ENCODE results near the gene PLA2G10. TPM values are rescaled to one million over a fixed set of nuclear protein-coding genes. Genes with fewer than 3 reads are reported as not detected.
A peak's percentile ranks its signal among the peaks of the same experiment; 100 is the strongest.
"Not testable (repeated sequence)": the region's sequence is repeated elsewhere in the genome, so short reads cannot be mapped to it uniquely, and the experiment has no call there.

PLA2G10 gene
- total RNA-seq, 5 donors from 2014 or later (not counting 1 experiment from before 2014, with no cell fraction given) = 0.29 TPM; not detected in 4

DNA sequence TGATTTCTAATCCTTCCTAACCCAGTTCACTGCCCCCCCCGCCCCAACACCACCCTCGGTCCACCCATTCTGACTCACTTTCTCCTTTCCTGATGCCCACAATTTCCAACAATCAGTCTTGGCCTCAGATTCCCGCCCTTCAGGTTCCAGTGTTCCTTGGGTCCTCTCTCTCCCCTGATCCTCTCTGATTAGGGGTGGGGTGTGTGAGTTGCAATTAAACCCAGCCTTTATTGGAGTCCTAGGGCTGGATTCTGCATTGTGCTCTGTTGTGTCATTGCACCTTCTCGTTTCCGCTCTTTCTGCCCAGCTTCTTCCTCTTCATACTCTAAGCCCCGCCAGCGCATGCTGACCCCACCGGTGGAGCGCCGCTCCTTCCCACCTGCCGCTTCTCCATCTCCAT is 8.6 kb upstream of the PLA2G10 start:
- H3K4me3 Mint-ChIP-seq; H3K27ac Mint-ChIP-seq; H3K4me1 ChIP-seq (ENCODE audit: control insufficient read depth in 1 of 2, extremely low read depth in 1 of 2, insufficient read depth in 2 of 2, low read length in 2 of 2); CTCF ChIA-PET; H3K27me3 Mint-ChIP-seq; H3K4me1 Mint-ChIP-seq; H3K27me3 ChIP-seq (replicated peaks in 1 of 2; ENCODE audit: control insufficient read depth in 2 of 2, extremely low read depth in 1 of 2, insufficient read depth in 2 of 2, low read length in 1 of 2); POLR2A ChIA-PET; H3K9me3 Mint-ChIP-seq; H3K36me3 ChIP-seq (ENCODE audit: control insufficient read depth in 2 of 2, extremely low read depth in 1 of 2, insufficient read depth in 1 of 2, low read length in 1 of 2); H3K9me3 ChIP-seq; H3K36me3 Mint-ChIP-seq; H3K27ac ChIP-seq (ENCODE audit: low read length); DNase-seq; H3K4me3 ChIP-seq (ENCODE audit: control insufficient read depth in 1 of 2, extremely low read depth in 1 of 2, low read length in 1 of 2): not testable (repeated sequence)
- peak in 1 of 4 experiments; percentile 1 for ATAC-seq (replicated peaks in 1 of 4)
- WGBS (ENCODE audit: insufficient coverage) = no CpG with 5 or more reads among the region's 11 CpGs

DNA sequence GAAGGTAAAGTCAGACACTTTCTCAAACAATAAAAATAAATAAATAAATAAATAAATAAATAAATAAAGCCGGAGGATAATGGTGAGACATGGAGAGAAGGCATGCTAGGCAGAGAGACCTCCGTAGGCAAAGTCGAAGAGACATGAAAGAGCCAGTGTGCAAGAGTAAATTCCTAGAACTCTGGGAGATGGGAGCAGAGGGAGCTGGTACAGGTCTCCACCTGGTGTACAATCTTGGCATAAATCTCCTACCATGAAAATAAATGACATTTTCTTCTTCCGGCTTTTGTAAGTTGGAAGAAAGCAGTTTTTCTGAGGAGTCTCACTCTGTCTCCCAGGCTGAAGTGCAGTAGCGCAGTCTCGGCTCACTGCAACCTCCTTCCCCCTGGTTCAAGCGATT is 7.8 kb upstream of the PLA2G10 start:
- H3K27me3 ChIP-seq (replicated peaks in 1 of 2; ENCODE audit: control insufficient read depth in 2 of 2, extremely low read depth in 1 of 2, insufficient read depth in 2 of 2, low read length in 1 of 2); H3K4me1 ChIP-seq (ENCODE audit: control insufficient read depth in 1 of 2, extremely low read depth in 1 of 2, insufficient read depth in 2 of 2, low read length in 2 of 2); CTCF ChIA-PET; H3K27me3 Mint-ChIP-seq; H3K36me3 Mint-ChIP-seq; POLR2A ChIA-PET; H3K4me3 ChIP-seq (ENCODE audit: control insufficient read depth in 1 of 2, extremely low read depth in 1 of 2, low read length in 1 of 2); H3K4me3 Mint-ChIP-seq; H3K9me3 ChIP-seq; H3K27ac ChIP-seq (ENCODE audit: low read length); H3K27ac Mint-ChIP-seq; H3K9me3 Mint-ChIP-seq; H3K4me1 Mint-ChIP-seq; DNase-seq; H3K36me3 ChIP-seq (ENCODE audit: control insufficient read depth in 2 of 2, extremely low read depth in 1 of 2, insufficient read depth in 1 of 2, low read length in 1 of 2); ATAC-seq (replicated peaks in 1 of 4): not testable (repeated sequence)
- WGBS (ENCODE audit: insufficient coverage) = no CpG with 5 or more reads among the region's 7 CpGs

DNA sequence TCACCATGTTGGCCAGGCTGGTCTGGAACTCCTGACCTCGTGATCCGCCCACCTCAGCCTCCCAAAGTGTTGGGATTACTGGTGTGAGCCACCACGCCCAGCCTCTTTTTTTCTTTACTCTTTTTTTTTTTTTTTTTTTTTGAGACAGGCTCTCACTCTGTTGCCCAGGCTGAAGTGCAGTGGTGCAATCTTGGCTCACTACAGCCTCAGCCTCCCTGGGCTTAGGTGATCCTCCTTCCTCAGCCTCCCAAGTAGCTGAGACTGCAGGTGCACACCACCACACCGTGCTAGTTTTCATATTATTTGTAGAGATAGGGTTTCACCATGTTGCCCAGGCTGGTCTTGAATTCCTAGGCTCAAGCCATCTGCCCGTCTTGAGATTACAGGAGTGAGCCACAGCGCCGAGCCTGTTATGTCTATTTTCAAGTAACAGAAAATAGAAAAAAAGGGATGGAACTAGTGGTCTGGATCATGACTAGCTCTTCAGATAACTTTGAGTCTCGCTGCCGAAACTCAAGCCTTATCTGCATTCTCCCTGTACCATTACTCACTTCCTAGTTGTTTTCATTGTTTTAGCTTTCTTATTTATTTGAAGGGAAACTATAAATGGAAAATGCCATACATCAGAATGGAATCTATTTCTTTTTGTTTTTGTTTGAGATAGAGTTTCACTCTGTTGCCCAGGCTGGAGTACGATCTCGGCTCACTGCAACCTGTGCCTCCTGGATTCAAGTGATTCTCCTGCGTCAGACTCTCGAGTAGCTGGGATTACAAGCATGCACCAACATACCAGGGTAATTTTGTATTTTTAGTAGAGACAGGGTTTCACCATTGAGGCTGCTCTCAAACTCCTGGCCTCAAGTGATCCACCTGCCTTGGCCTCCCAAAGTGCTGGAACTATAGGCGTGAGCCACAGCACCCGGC is 8.0 kb downstream of the PLA2G10 start:
- H3K9me3 Mint-ChIP-seq; H3K4me1 Mint-ChIP-seq; H3K9me3 ChIP-seq; ATAC-seq (replicated peaks in 1 of 4); DNase-seq; H3K27ac ChIP-seq (ENCODE audit: low read length); H3K36me3 Mint-ChIP-seq; H3K36me3 ChIP-seq (ENCODE audit: control insufficient read depth in 2 of 2, extremely low read depth in 1 of 2, insufficient read depth in 1 of 2, low read length in 1 of 2); H3K27me3 ChIP-seq (replicated peaks in 1 of 2; ENCODE audit: control insufficient read depth in 2 of 2, extremely low read depth in 1 of 2, insufficient read depth in 2 of 2, low read length in 1 of 2); H3K27ac Mint-ChIP-seq; H3K4me3 Mint-ChIP-seq; H3K27me3 Mint-ChIP-seq; POLR2A ChIA-PET; H3K4me1 ChIP-seq (ENCODE audit: control insufficient read depth in 1 of 2, extremely low read depth in 1 of 2, insufficient read depth in 2 of 2, low read length in 2 of 2); H3K4me3 ChIP-seq (ENCODE audit: control insufficient read depth in 1 of 2, extremely low read depth in 1 of 2, low read length in 1 of 2): not testable (repeated sequence)
- CTCF ChIA-PET = interaction anchor here in 1 of 2 donors (0.7 kb wide), 1 partner anchor 12 kb away, joined by 10 read pairs; no protein-coding TSS in a partner anchor
- 75% methylated on average over 4 of the region's 15 CpGs for WGBS (ENCODE audit: insufficient coverage)

DNA sequence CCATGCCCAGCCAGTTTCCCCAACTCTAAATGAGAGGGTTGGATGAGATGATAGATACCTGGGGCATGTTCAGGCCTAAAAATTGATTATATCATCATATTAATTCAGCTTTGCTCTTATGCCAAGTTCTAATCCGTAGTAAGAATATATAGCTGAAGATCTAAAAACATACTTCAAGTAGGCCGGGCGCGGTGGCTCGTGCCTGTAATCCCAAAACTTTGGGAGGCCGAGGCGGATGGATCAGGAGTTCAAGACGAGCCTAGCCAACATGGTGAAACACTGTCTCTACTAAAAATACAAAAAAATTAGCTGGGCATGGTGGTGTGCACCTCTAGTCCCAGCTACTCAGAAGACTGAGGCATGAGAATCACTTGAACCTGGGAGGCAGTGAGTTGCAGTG is 12.0 kb downstream of the PLA2G10 start:
- WGBS (ENCODE audit: insufficient coverage) = no CpG with 5 or more reads among the region's 8 CpGs
- H3K4me1 ChIP-seq (ENCODE audit: control insufficient read depth in 1 of 2, extremely low read depth in 1 of 2, insufficient read depth in 2 of 2, low read length in 2 of 2) = no peaks in the 10 kb centered on the region
- peaks cover 4 to 16% of the 10 kb centered on the region in 2 donors for H3K27me3 Mint-ChIP-seq
- H3K9me3 ChIP-seq = no peaks in the 10 kb centered on the region
- no peak overlapping the region for H3K27ac Mint-ChIP-seq
- peaks cover 0 to 15% of the 10 kb centered on the region in 2 experiments for H3K27me3 ChIP-seq (replicated peaks in 1 of 2; ENCODE audit: control insufficient read depth in 2 of 2, extremely low read depth in 1 of 2, insufficient read depth in 2 of 2, low read length in 1 of 2)
- H3K36me3 ChIP-seq (ENCODE audit: control insufficient read depth in 2 of 2, extremely low read depth in 1 of 2, insufficient read depth in 1 of 2, low read length in 1 of 2) = no peaks in the 10 kb centered on the region
- no peak overlapping the region for H3K4me3 Mint-ChIP-seq
- CTCF ChIA-PET = interaction anchor here in 1 of 2 donors (0.6 kb wide), 1 partner anchor 424 kb away, joined by 3 read pairs; no protein-coding TSS in a partner anchor
- H3K4me3 ChIP-seq (ENCODE audit: control insufficient read depth in 1 of 2, extremely low read depth in 1 of 2, low read length in 1 of 2) = no peak overlapping the region
- POLR2A ChIA-PET = no interaction called here
- no peaks in the 10 kb centered on the region for H3K4me1 Mint-ChIP-seq
- no peaks in the 10 kb centered on the region for H3K9me3 Mint-ChIP-seq
- no peak overlapping the region for H3K27ac ChIP-seq (ENCODE audit: low read length)
- ATAC-seq (replicated peaks in 1 of 4) = no peak
- no peak for DNase-seq
- H3K36me3 Mint-ChIP-seq = no peaks in the 10 kb centered on the region

DNA sequence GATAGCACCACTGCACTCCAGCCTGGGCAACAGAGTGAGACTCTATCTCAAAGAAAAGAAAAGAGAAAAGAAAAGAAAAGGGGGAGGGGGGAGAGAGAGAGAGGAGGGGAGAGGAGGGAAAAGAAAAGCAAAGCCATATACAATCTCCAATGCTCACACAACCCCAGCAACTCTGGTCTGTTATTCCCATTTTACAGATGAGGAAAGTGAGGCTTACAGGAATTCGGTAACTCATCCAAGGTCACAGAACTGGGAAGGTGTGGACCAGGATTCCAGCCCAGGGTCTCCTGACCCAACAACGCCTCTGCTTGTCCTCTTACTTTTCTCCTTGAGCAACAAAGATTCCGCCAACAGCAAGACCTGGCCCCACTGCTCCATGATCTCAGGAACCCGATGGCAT is 13.0 kb downstream of the PLA2G10 start:
- Histone ChIP-seq H3K27me3 (replicated peaks in 1 of 2; ENCODE audit: control insufficient read depth in 2 of 2, extremely low read depth in 1 of 2, insufficient read depth in 2 of 2, low read length in 1 of 2) (peaks cover 0 to 15% of the 10 kb centered on the region in 2 experiments), H3K9me3 (no peaks in the 10 kb centered on the region), H3K4me1 (ENCODE audit: control insufficient read depth in 1 of 2, extremely low read depth in 1 of 2, insufficient read depth in 2 of 2, low read length in 2 of 2) (no peaks in the 10 kb centered on the region), H3K36me3 (ENCODE audit: control insufficient read depth in 2 of 2, extremely low read depth in 1 of 2, insufficient read depth in 1 of 2, low read length in 1 of 2) (no peaks in the 10 kb centered on the region), H3K4me3 (ENCODE audit: control insufficient read depth in 1 of 2, extremely low read depth in 1 of 2, low read length in 1 of 2) (no peak overlapping the region), H3K27ac (ENCODE audit: low read length) (no peak overlapping the region)
- ATAC-seq (replicated peaks in 1 of 4) (no peak), DNase-seq (no peak)
- H3K4me3 Mint-ChIP-seq = no peak overlapping the region
- H3K27ac Mint-ChIP-seq = no peak overlapping the region
- 100% methylated on average over 1 of the region's 4 CpGs for WGBS (ENCODE audit: insufficient coverage)
- H3K4me1 Mint-ChIP-seq = no peaks in the 10 kb centered on the region
- no peaks in the 10 kb centered on the region for H3K9me3 Mint-ChIP-seq
- no peaks in the 10 kb centered on the region for H3K36me3 Mint-ChIP-seq
- H3K27me3 Mint-ChIP-seq = peaks cover 4 to 16% of the 10 kb centered on the region in 2 donors
- ChIA-PET CTCF (no interaction called here), POLR2A (no interaction called here)

DNA sequence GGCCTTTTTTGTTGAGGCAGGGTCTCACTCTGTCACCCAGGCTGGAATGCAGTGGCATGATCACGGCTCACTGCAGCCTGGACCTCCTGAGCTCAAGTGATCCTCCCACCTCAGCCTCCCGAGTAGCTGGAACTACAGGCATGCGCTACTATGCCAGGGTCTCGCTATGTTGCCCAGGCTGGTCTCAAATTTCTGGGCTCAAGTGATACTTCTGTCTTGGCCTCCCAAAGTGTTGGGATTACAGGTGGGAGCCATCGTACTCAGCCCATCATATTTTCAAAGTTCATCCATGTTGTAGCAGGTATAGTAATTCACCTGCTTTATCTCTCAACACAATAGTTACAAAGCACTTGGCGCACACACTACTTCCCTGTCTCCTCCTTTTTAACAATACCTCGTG is 13.7 kb downstream of the PLA2G10 start:
- H3K9me3 Mint-ChIP-seq; H3K36me3 ChIP-seq (ENCODE audit: control insufficient read depth in 2 of 2, extremely low read depth in 1 of 2, insufficient read depth in 1 of 2, low read length in 1 of 2); H3K9me3 ChIP-seq; H3K27ac Mint-ChIP-seq; DNase-seq; CTCF ChIA-PET; H3K4me3 Mint-ChIP-seq; ATAC-seq (replicated peaks in 1 of 4); H3K4me1 ChIP-seq (ENCODE audit: control insufficient read depth in 1 of 2, extremely low read depth in 1 of 2, insufficient read depth in 2 of 2, low read length in 2 of 2); H3K4me1 Mint-ChIP-seq; POLR2A ChIA-PET; H3K4me3 ChIP-seq (ENCODE audit: control insufficient read depth in 1 of 2, extremely low read depth in 1 of 2, low read length in 1 of 2); H3K27ac ChIP-seq (ENCODE audit: low read length); H3K36me3 Mint-ChIP-seq: not testable (repeated sequence)
- WGBS (ENCODE audit: insufficient coverage) = 79% methylated on average over 5 of the region's 7 CpGs
- peaks cover 4 to 16% of the 10 kb centered on the region in 2 donors for H3K27me3 Mint-ChIP-seq
- H3K27me3 ChIP-seq (replicated peaks in 1 of 2; ENCODE audit: control insufficient read depth in 2 of 2, extremely low read depth in 1 of 2, insufficient read depth in 2 of 2, low read length in 1 of 2) = peaks cover 0 to 15% of the 10 kb centered on the region in 2 experiments
